Activated T-helper 1 cell treated with anti-CD3 and anti-CD28 coated beads, Interleukin-12 subunit alpha, Interleukin-12 subunit beta, Interleukin-2, Interleukin-4 antibody, amounts not matched to agents 30 ng/mL and 10 ng/mL and 1 ng/mL, durations not matched to agents 14 hours and 24 hours and 36 hours (primary cell): ENCODE measurements around the gene CAMK1G. TPM values are rescaled to one million over a fixed set of nuclear protein-coding genes. Genes with fewer than 3 reads are reported as not detected.

Experiments used
- DNase-seq: peaks from one replicate; pipeline ENCODE4 v3.0.0; 2021; ENCODE audit warnings: low spot score
- H3K27ac Mint-ChIP-seq: one replicate; pipeline ENCODE4 v1.8.0; 2021; ENCODE audit warnings: mild to moderate bottlenecking, mixed read lengths
- H3K27me3 Mint-ChIP-seq: one replicate; pipeline ENCODE4 v1.8.0; 2022; ENCODE audit warnings: mild to moderate bottlenecking, moderate library complexity, mixed read lengths; ENCODE audit not compliant: insufficient read depth
- H3K36me3 Mint-ChIP-seq: one replicate; pipeline ENCODE4 v1.8.0; 2021; ENCODE audit warnings: low read depth, mixed read lengths
- H3K4me1 Mint-ChIP-seq: one replicate; pipeline ENCODE4 v1.8.0; 2021; ENCODE audit warnings: low read depth, mixed read lengths
- H3K4me3 Mint-ChIP-seq: one replicate; pipeline ENCODE4 v1.8.0; 2021; ENCODE audit warnings: mild to moderate bottlenecking, moderate library complexity, mixed read lengths
- H3K9me3 Mint-ChIP-seq: one replicate; pipeline ENCODE4 v1.8.0; 2021; ENCODE audit warnings: mixed read lengths
- intact Hi-C: fragments of 100-400 bp; cut with micrococcal nuclease; formaldehyde crosslinking; loops from one replicate; pipeline ENCODE4 v1.15.1; 2024
- total RNA-seq: library from RNA; stranded (reverse); gene quantifications from 2 replicates; pipeline ENCODE4 v1.2.3, GENCODE V29; 2022

The CAMK1G gene
- total RNA-seq, 1 donor from 2014 or later = 0.62 TPM

- peaks cover 47% of the 10 kb centered on the region for H3K27me3 Mint-ChIP-seq
- no peak overlapping the region for H3K27ac Mint-ChIP-seq
- intact Hi-C loops = no loop called here
- no peaks in the 10 kb centered on the region for H3K9me3 Mint-ChIP-seq
- H3K4me1 Mint-ChIP-seq = no peaks in the 10 kb centered on the region
- H3K36me3 Mint-ChIP-seq = no peaks in the 10 kb centered on the region
- no peak for DNase-seq
- no peak overlapping the region for H3K4me3 Mint-ChIP-seq
Observed at GRCh38 chr1:209594440-209594839, 10.9 kb downstream of the CAMK1G start.

- H3K27ac Mint-ChIP-seq = no peak overlapping the region
- no peaks in the 10 kb centered on the region for H3K36me3 Mint-ChIP-seq
- no peak for DNase-seq
- no peaks in the 10 kb centered on the region for H3K4me1 Mint-ChIP-seq
- intact Hi-C loops = no loop called here
- H3K9me3 Mint-ChIP-seq = no peaks in the 10 kb centered on the region
- peaks cover 52% of the 10 kb centered on the region for H3K27me3 Mint-ChIP-seq
- H3K4me3 Mint-ChIP-seq = no peak overlapping the region
Observed at GRCh38 chr1:209595028-209595427, 11.5 kb downstream of the CAMK1G start.

- intact Hi-C loops = no loop called here
- no peaks in the 10 kb centered on the region for H3K9me3 Mint-ChIP-seq
- H3K4me1 Mint-ChIP-seq = no peaks in the 10 kb centered on the region
- peaks cover 52% of the 10 kb centered on the region for H3K27me3 Mint-ChIP-seq
- no peaks in the 10 kb centered on the region for H3K36me3 Mint-ChIP-seq
- H3K27ac Mint-ChIP-seq = no peak overlapping the region
- DNase-seq = no peak
- H3K4me3 Mint-ChIP-seq = no peak overlapping the region
Observed at GRCh38 chr1:209595599-209596285, 12.2 kb downstream of the CAMK1G start.

GRCh38 chr1:209597499-209597898, 14.0 kb downstream of the CAMK1G start:
- no peak overlapping the region for H3K27ac Mint-ChIP-seq
- DNase-seq = no peak
- H3K36me3 Mint-ChIP-seq = no peaks in the 10 kb centered on the region
- peaks cover 53% of the 10 kb centered on the region for H3K27me3 Mint-ChIP-seq
- peaks cover 4% of the 10 kb centered on the region for H3K4me1 Mint-ChIP-seq
- no peaks in the 10 kb centered on the region for H3K9me3 Mint-ChIP-seq
- no peak overlapping the region for H3K4me3 Mint-ChIP-seq
- intact Hi-C loops = no loop called here

GRCh38 chr1:209598227-209598626, 14.7 kb downstream of the CAMK1G start:
- Mint-ChIP-seq H3K9me3 (no peaks in the 10 kb centered on the region), H3K27ac (no peak overlapping the region), H3K4me1 (peaks cover 4% of the 10 kb centered on the region), H3K36me3 (no peaks in the 10 kb centered on the region), H3K4me3 (no peak overlapping the region), H3K27me3 (peaks cover 52% of the 10 kb centered on the region)
- intact Hi-C loops = no loop called here
- DNase-seq = no peak

GRCh38 chr1:209600541-209600940, 17.0 kb downstream of the CAMK1G start:
- intact Hi-C loops = no loop called here
- H3K9me3 Mint-ChIP-seq = no peaks in the 10 kb centered on the region

GRCh38 chr1:209601809-209602657, 18.5 kb downstream of the CAMK1G start:
- peaks cover 19% of the 10 kb centered on the region for H3K4me1 Mint-ChIP-seq
- no peak overlapping the region for H3K4me3 Mint-ChIP-seq
- DNase-seq = peak; percentile 14
- no peak overlapping the region for H3K27ac Mint-ChIP-seq
- intact Hi-C loops = loop anchor here (1.0 to 2.0 kb wide), 5 partner anchors 25 to 149 kb away; no protein-coding TSS in a partner anchor
- peaks cover 26% of the 10 kb centered on the region for H3K27me3 Mint-ChIP-seq
- no peaks in the 10 kb centered on the region for H3K9me3 Mint-ChIP-seq
- H3K36me3 Mint-ChIP-seq = no peaks in the 10 kb centered on the region

More at GRCh38 chr1:209600541-209600940, 17.0 kb downstream of the CAMK1G start:
- peaks cover 34% of the 10 kb centered on the region for H3K27me3 Mint-ChIP-seq
- DNase-seq = no peak
- H3K4me1 Mint-ChIP-seq = peaks cover 13% of the 10 kb centered on the region
- H3K4me3 Mint-ChIP-seq = no peak overlapping the region
- no peak overlapping the region for H3K27ac Mint-ChIP-seq
- H3K36me3 Mint-ChIP-seq = no peaks in the 10 kb centered on the region

- no peak overlapping the region for H3K4me3 Mint-ChIP-seq
- no peaks in the 10 kb centered on the region for H3K36me3 Mint-ChIP-seq
- intact Hi-C loops = loop anchor here (2.0 kb wide), 1 partner anchor 27 kb away; no protein-coding TSS in a partner anchor
- peaks cover 19% of the 10 kb centered on the region for H3K4me1 Mint-ChIP-seq
- no peak for DNase-seq
- peaks cover 16% of the 10 kb centered on the region for H3K27me3 Mint-ChIP-seq
- H3K9me3 Mint-ChIP-seq = no peaks in the 10 kb centered on the region
- no peak overlapping the region for H3K27ac Mint-ChIP-seq
Observed at GRCh38 chr1:209603877-209604276, 20.4 kb downstream of the CAMK1G start.

GRCh38 chr1:209607102-209607794, 23.7 kb downstream of the CAMK1G start:
- Mint-ChIP-seq H3K4me3 (no peak overlapping the region), H3K27ac (peak overlapping the region; percentile 66), H3K36me3 (no peaks in the 10 kb centered on the region), H3K4me1 (peaks cover 15% of the 10 kb centered on the region), H3K27me3 (no peaks in the 10 kb centered on the region), H3K9me3 (no peaks in the 10 kb centered on the region)
- DNase-seq = peak; percentile 39
- intact Hi-C loops = loop anchor here (1.0 to 2.0 kb wide), 5 partner anchors 38 to 161 kb away; partner anchors contain the start of gene LAMB3

- Mint-ChIP-seq H3K9me3 (no peaks in the 10 kb centered on the region), H3K36me3 (no peaks in the 10 kb centered on the region), H3K4me1 (peaks cover 20% of the 10 kb centered on the region), H3K27ac (no peak overlapping the region), H3K27me3 (no peaks in the 10 kb centered on the region), H3K4me3 (no peak overlapping the region)
- intact Hi-C loops = loop anchor here (1.0 to 2.0 kb wide), 5 partner anchors 39 to 161 kb away; partner anchors contain the start of gene LAMB3
- DNase-seq = no peak
Observed at GRCh38 chr1:209607795-209608178, 24.3 kb downstream of the CAMK1G start.

- peaks cover 26% of the 10 kb centered on the region for H3K4me1 Mint-ChIP-seq
- H3K27me3 Mint-ChIP-seq = no peaks in the 10 kb centered on the region
- H3K36me3 Mint-ChIP-seq = no peaks in the 10 kb centered on the region
- intact Hi-C loops = no loop called here
- no peaks in the 10 kb centered on the region for H3K9me3 Mint-ChIP-seq
- no peak overlapping the region for H3K27ac Mint-ChIP-seq
- H3K4me3 Mint-ChIP-seq = no peak overlapping the region
- DNase-seq = no peak
Observed at GRCh38 chr1:209609041-209609790, 25.7 kb downstream of the CAMK1G start.
